Measurements from ENCODE around the gene HYDIN. TPM values are rescaled to one million over a fixed set of nuclear protein-coding genes. Genes with fewer than 3 reads are reported as not detected.

Gene HYDIN
- total and polyA plus RNA-seq, 12 donors, result 0.26 to 5.1 (median 1.6) TPM

DNA sequence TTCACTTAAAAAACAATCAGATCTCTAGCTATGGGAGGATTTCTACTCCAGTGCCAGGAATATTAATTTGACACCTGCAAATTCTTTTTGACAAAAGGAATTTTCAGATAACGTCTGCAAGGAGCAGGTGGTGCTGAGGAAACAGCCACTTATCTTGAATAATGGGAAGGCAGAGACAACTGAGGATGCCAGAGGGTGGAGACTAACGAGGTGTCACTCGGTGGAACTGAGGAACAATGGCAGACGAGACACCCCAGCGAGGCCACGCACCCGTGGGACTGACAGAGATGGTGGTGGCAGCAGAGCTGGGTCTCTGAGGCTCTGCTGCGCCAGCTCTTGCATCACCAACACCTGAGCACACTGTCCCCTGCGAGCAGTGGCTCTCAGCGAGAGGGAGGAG, 471.7 kb downstream of the HYDIN start:
- no peak for DNase-seq
- Histone ChIP-seq H3K27ac (no peak overlapping the region), H3K36me3 (replicated peaks in 1 of 2) (peaks cover 0 to 36% of the 10 kb centered on the region in 2 donors), H3K4me1 (replicated peaks in 1 of 2) (peaks cover 0 to 4% of the 10 kb centered on the region in 2 donors), H3K27me3 (no peaks in the 10 kb centered on the region), H3K4me3 (no peak overlapping the region), H3K9me3 (replicated peaks in 1 of 3) (no peaks in the 10 kb centered on the region)
- no peak for TF ChIP-seq POLR2A (IDR thresholded peaks at IDR 0.05)
- TF ChIP-seq, protein P1, sequence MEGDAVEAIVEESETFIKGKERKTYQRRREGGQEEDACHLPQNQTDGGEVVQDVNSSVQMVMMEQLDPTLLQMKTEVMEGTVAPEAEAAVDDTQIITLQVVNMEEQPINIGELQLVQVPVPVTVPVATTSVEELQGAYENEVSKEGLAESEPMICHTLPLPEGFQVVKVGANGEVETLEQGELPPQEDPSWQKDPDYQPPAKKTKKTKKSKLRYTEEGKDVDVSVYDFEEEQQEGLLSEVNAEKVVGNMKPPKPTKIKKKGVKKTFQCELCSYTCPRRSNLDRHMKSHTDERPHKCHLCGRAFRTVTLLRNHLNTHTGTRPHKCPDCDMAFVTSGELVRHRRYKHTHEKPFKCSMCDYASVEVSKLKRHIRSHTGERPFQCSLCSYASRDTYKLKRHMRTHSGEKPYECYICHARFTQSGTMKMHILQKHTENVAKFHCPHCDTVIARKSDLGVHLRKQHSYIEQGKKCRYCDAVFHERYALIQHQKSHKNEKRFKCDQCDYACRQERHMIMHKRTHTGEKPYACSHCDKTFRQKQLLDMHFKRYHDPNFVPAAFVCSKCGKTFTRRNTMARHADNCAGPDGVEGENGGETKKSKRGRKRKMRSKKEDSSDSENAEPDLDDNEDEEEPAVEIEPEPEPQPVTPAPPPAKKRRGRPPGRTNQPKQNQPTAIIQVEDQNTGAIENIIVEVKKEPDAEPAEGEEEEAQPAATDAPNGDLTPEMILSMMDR (IDR thresholded peaks at IDR 0.05), result no peak
- WGBS, 4 donors, result 88 to 94% (median 91%) methylated on average over 7 to 10 of the region's 10 CpGs
- intact Hi-C loops (cut with DNase I), result loop anchor here in 1 of 2 donors (5.0 kb wide), 1 partner anchor 76 kb away; no protein-coding TSS in a partner anchor

Small RNA genes within 50 kb of the gene (small RNA-seq; reads per million reads assigned to genes)
- 0 reads per million in 2 donors for gene RNU6ATAC25P

Other genes starting within 250 kb of the HYDIN start
- gene CMTR2, start 58.7 kb upstream of the HYDIN start, total RNA-seq, result 10 to 100 TPM; 15.6 to 34.1 (median 22.8) TPM
- 10 to 100 TPM in 1 of 3 donors, 1 to 10 TPM in 2; 7.8 to 18.3 (median 7.8) TPM for gene CMTR2, start 58.7 kb upstream of the HYDIN start, polyA plus RNA-seq
- 10 to 100 TPM in 8 of 9 donors, under 1 TPM in 1; 0.83 to 68.5 (median 47.0) TPM for gene CALB2, start 128.0 kb upstream of the HYDIN start, total RNA-seq
- 10 to 100 TPM; 17.8 to 36.5 (median 28.1) TPM for gene CALB2, start 128.0 kb upstream of the HYDIN start, polyA plus RNA-seq
- gene TLE7, start 211.3 kb upstream of the HYDIN start, total RNA-seq, result not detected
- gene TLE7, start 211.3 kb upstream of the HYDIN start, polyA plus RNA-seq, result not detected
- gene ZNF23, start 231.5 kb upstream of the HYDIN start, total RNA-seq, result 10 to 100 TPM in 1 of 9 donors, 1 to 10 TPM in 8; 1.7 to 10.4 (median 7.0) TPM
- gene ZNF23, start 231.5 kb upstream of the HYDIN start, polyA plus RNA-seq, result 10 to 100 TPM; 11.0 to 34.2 (median 16.6) TPM

All from adrenal gland (tissue), 12 donors.